ENCODE measurements around the gene SEC24B. TPM values are rescaled to one million over a fixed set of nuclear protein-coding genes. Genes with fewer than 3 reads are reported as not detected.

Gene SEC24B
- total RNA-seq, 1 experiment from 2014 or later: 27.1 TPM

- Histone ChIP-seq H3K23ac (ENCODE audit: insufficient read length, low read depth, low read length) (no peak overlapping the region), H4K91ac (ENCODE audit: insufficient read length, low read depth, low read length) (no peak overlapping the region), H3K79me2 (ENCODE audit: insufficient read depth, low read length) (peaks cover 5% of the 10 kb centered on the region; the same call in 1 of the 2 replicates), H3K27ac (ENCODE audit: insufficient read length, low read depth, low read length) (no peak overlapping the region), H2BK5ac (ENCODE audit: insufficient read length, low read length) (no peak overlapping the region), H3K79me1 (ENCODE audit: insufficient read depth, low read depth, low read length, poor library complexity, severe bottlenecking) (no peaks in the 10 kb centered on the region), H2BK20ac (ENCODE audit: low read depth, low read length, poor library complexity, severe bottlenecking) (no peak overlapping the region), H3K27me3 (ENCODE audit: insufficient read depth, low read length) (no peaks in the 10 kb centered on the region), H2BK12ac (ENCODE audit: insufficient read length, low read depth, low read length) (no peak overlapping the region), H4K5ac (ENCODE audit: insufficient read length, low read depth, low read length) (no peak overlapping the region), H2BK120ac (ENCODE audit: low read depth, low read length, poor library complexity, severe bottlenecking) (no peak overlapping the region), H3K4me2 (ENCODE audit: insufficient read depth, insufficient read length, low read length) (no peak overlapping the region), H3K4me1 (ENCODE audit: insufficient read depth, low read length) (no peaks in the 10 kb centered on the region), H3T11ph (ENCODE audit: low read length) (no peak overlapping the region), H3K14ac (ENCODE audit: insufficient read depth, low read length) (no peak overlapping the region), H3K9me3 (ENCODE audit: control insufficient read depth, low read depth, low read length) (no peaks in the 10 kb centered on the region), H4K8ac (replicated peaks; ENCODE audit: insufficient read length, low read depth, low read length) (no peak overlapping the region), H3K9ac (ENCODE audit: extremely low read depth, insufficient read length, low read length) (no peak overlapping the region), H3K23me2 (ENCODE audit: insufficient read length, low read depth, low read length, poor library complexity, severe bottlenecking) (no peaks in the 10 kb centered on the region), H2AK5ac (ENCODE audit: insufficient read length, low read length) (no peak overlapping the region), H3K56ac (ENCODE audit: insufficient read length, low read depth, low read length) (no peak overlapping the region), H2AFZ (ENCODE audit: low read length) (no peak overlapping the region), H3K18ac (ENCODE audit: insufficient read length, low read depth, low read length) (no peak overlapping the region), H4K20me1 (ENCODE audit: control insufficient read depth, insufficient read depth, insufficient read length) (no peaks in the 10 kb centered on the region), H3K4ac (ENCODE audit: low read depth, low read length) (no peak overlapping the region), H2BK15ac (ENCODE audit: low read depth, low read length) (no peak overlapping the region)
- Mint-ChIP-seq H3K4me3 (no peak overlapping the region), H3K9me3 (no peaks in the 10 kb centered on the region), H3K36me3 (ENCODE audit: insufficient read depth in 1 of 3, low read depth in 3 of 3) (peaks cover 14 to 25% (median 23%) of the 10 kb centered on the region in 3 experiments), H3K27ac (peak overlapping the region in 1 of 3 experiments; percentile 9; a peak in 2 of 7 replicates), H3K4me1 (peaks cover 12 to 21% of the 10 kb centered on the region in 2 experiments), H3K27me3 (ENCODE audit: low read depth) (no peaks in the 10 kb centered on the region)
- WGBS (ENCODE audit: extremely low coverage, insufficient read length, low lambda C conversion rate): no CpG with 5 or more reads among the region's 1 CpG
- DNase-seq: no peak
- TF ChIP-seq CTCF (conservative IDR thresholded peaks at IDR 0.05): no peak
Observed at GRCh38 chr4:109462802-109463201, 29.2 kb downstream of the SEC24B start.

Data from H9 (cell line).